Adrenal gland (tissue), 12 donors: ENCODE measurements around the gene SHC4. TPM values are rescaled to one million over a fixed set of nuclear protein-coding genes. Genes with fewer than 3 reads are reported as not detected.

Experiments used
- DNase-seq, 7 donors: peaks; one replicate each; pipeline ENCODE4 v3.0.0-alpha.2; 2019 to 2020
- H3K27ac ChIP-seq, 5 donors: fragments of 200-600 bp; sonication (generic) in 4 of 5; 1 replicate in 3 of 5; 2 replicates in 2 of 5; pipeline versions ENCODE4 v1.5.1 to v1.8.0; 2016 to 2020; ENCODE audit warnings: mild to moderate bottlenecking in 1 of 5
- H3K27me3 ChIP-seq: fragments of 200-600 bp; 2 replicates; pipeline ENCODE4 v1.8.0; 2021
- H3K36me3 ChIP-seq, 2 donors: fragments of 200-600 bp; replicated peaks in 1 of 2; 1 replicate in 1 of 2; 2 replicates in 1 of 2; pipeline versions ENCODE4 v1.5.1 to v1.8.0; 2018 to 2022
- H3K4me1 ChIP-seq, 2 donors: fragments of 200-600 bp; replicated peaks in 1 of 2; 1 replicate in 1 of 2; 2 replicates in 1 of 2; pipeline versions ENCODE4 v1.5.1 to v1.8.0; 2018 to 2021
- H3K4me3 ChIP-seq, 4 donors: fragments of 200-600 bp; sonication (generic) in 3 of 4; one replicate each; pipeline ENCODE4 v1.5.1; 2016 to 2018
- H3K9me3 ChIP-seq, 3 donors: fragments of 200-600 bp; sonication (generic) in 1 of 3; replicated peaks in 1 of 3; 1 replicate in 2 of 3; 2 replicates in 1 of 3; pipeline versions ENCODE4 v1.5.1 to v1.8.0; 2016 to 2021
- CTCF ChIP-seq, 6 experiments: fragments of 450-650 bp in 4 of 6; fragments of 200-600 bp in 2 of 6; sonication (generic) in 1 of 6; IDR thresholded peaks; 1 replicate in 5 of 6; 2 replicates in 1 of 6; pipeline versions ENCODE4 v1.5.1 to v1.8.0; 2016 to 2021; ENCODE audit warnings: antibody characterized with exemption in 6 of 6, mild to moderate bottlenecking in 2 of 6, moderate library complexity in 1 of 6
- POLR2A ChIP-seq, 2 donors: fragments of 450-650 bp; IDR thresholded peaks; one replicate each; pipeline ENCODE4 v1.6.1; 2017; ENCODE audit warnings: antibody characterized with exemption in 2 of 2, mild to moderate bottlenecking in 2 of 2, moderate library complexity in 1 of 2
- WGBS, 4 donors: extraction: QIAGEN DNeasy Blood & Tissue Kit in 2 of 4; methylation state at CpG; one replicate each; pipeline versions ENCODE4 v1.1.5 to v1.1.7; 2013 to 2017; 5-methylcytosine and 5-hydroxymethylcytosine counted together
- intact Hi-C, 2 donors: fragments of 100-400 bp; cut with DNase I; formaldehyde crosslinking; loops; one replicate each; pipeline versions ENCODE4 v1.14.1 to v1.15.0; 2022 to 2023
- polyA plus RNA-seq, 3 donors: library from polyadenylated mRNA; stranded (reverse); fragments of 200-250 nt in 2 of 3; fragments of 350-450 nt in 1 of 3; fragmentation: Illumina TruSeq in 1 of 3; extraction: RNeasy Lipid Tissue Mini Kit (QIAGEN cat#74804) in 1 of 3; gene quantifications; one replicate each; pipeline ENCODE4 v1.2.3, GENCODE V29; 2013 to 2014
- total RNA-seq, 9 donors: library from RNA; depleted of rRNA in 4 of 9; stranded (reverse); fragments of >200 nt in 4 of 9; fragments of 120-200 nt in 1 of 9; fragmentation: NEBNext Ultra II Directional in 1 of 9; extraction: Animal tissue kit (Norgen Biotek cat#: 25700) in 1 of 9; gene quantifications; one replicate each; pipeline versions ENCODE4 v1.1.0 to v1.2.4, GENCODE V29; 2013 to 2023
- donor health status: healthy with polysubstance abuse.
- donor health status: Bipolar disorder and iron deficiency.
- donor health status: DM: yes; HTN: yes; CAD: no.
- donor health status: DM: no; HTN: no; CAD: no.
- donor health status: DM: no; HTN: no; CAD: no.
- donor health status: DM: yes; HTN: yes; CAD: no.

SHC4 gene
- total and polyA plus RNA-seq, 12 donors, result 0.40 to 1.8 (median 0.99) TPM

DNA sequence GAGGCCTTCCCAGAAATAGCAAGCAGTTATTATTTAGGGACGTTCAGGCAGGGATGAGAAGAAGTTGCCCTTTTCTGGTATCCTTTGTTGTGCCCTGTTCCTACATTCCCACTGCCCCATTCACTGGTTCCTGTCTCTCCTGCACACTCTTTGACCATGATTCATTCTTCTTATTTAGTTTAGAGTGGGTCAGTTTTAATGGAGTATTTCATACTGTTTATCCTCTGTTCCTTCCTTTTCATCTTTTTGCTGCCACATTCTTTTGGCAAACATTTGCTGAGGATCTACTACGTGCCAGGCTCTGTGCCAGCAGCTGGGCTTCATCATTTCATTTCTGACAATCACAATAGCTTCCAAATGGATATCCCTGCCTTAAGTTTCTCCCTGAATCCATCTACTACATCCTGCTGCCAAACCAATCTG, 97.6 kb downstream of the SHC4 start:
- H3K27ac ChIP-seq, result no peak overlapping the region
- DNase-seq, result no peak
- no peak overlapping the region for H3K4me3 ChIP-seq
- intact Hi-C loops, result loop anchor here (5.0 to 10.0 kb wide), 4 partner anchors 99 to 559 kb away; partner anchors contain the start of genes FGF7 (in 1 of the 2) and SHC4 (in 1 of the 2)
- H3K4me1 ChIP-seq, result peaks cover 0 to 14% of the 10 kb centered on the region in 2 donors
- TF ChIP-seq CTCF (IDR thresholded peaks at IDR 0.05) (no peak), POLR2A (IDR thresholded peaks at IDR 0.05) (no peak)
- no peaks in the 10 kb centered on the region for H3K27me3 ChIP-seq
- H3K36me3 ChIP-seq, result no peaks in the 10 kb centered on the region
- H3K9me3 ChIP-seq, result no peaks in the 10 kb centered on the region
- WGBS, 4 donors, result 49 to 64% (median 57%) methylated on average over 2 of the region's 2 CpGs

DNA sequence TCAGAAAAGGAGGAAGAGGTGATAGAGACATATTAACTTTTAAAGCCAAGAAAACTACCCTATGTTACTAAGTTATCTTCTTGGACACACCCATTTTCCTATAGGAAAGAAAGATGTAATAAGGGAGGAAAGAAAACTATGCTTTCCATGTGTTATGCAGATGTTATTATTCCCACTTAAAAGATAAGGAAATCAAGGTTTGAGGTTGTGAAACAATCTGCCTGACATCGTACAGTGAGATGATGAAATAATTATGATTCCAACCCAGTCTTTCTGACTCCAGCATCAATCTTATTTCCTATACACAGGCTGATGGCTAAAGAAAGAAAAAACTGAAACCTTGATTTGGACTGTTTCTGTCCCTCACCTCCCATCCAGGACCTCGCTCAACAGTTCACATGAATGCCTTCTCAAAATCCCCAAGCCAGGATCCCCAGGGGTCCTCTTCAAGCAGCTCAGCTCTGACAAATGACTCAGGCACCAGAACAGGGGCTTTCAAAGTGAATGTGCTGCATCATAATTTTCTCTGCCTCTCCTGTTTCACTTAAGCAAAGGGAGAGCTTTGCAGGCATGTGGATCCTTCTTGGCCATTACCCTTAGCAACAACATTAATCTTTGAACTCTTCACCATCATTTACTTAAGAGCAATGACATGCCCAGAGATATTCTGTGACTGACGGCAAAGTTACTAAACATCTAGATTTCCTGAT, 98.2 kb downstream of the SHC4 start:
- intact Hi-C loops, result loop anchor here (5.0 to 10.0 kb wide), 4 partner anchors 99 to 559 kb away; partner anchors contain the start of genes FGF7 (in 1 of the 2) and SHC4 (in 1 of the 2)
- Histone ChIP-seq H3K36me3 (no peaks in the 10 kb centered on the region), H3K27me3 (no peaks in the 10 kb centered on the region), H3K4me1 (peaks cover 0 to 14% of the 10 kb centered on the region in 2 donors), H3K27ac (no peak overlapping the region), H3K9me3 (no peaks in the 10 kb centered on the region), H3K4me3 (no peak overlapping the region)
- WGBS, 4 donors, result 54 to 73% (median 60%) methylated on average over 3 of the region's 3 CpGs
- TF ChIP-seq CTCF (IDR thresholded peaks at IDR 0.05), result no peak
- TF ChIP-seq POLR2A (IDR thresholded peaks at IDR 0.05), result no peak
- no peak for DNase-seq

GRCh38 chr15:48862705-48863104, 101.0 kb downstream of the SHC4 start:
- 78 to 95% (median 93%) methylated on average over 1 of the region's 1 CpG for WGBS, 4 donors

More at GRCh38 chr15:48862705-48863104, 101.0 kb downstream of the SHC4 start:
- no peaks in the 10 kb centered on the region for H3K9me3 ChIP-seq
- no peaks in the 10 kb centered on the region for H3K36me3 ChIP-seq
- H3K27ac ChIP-seq, result no peak overlapping the region
- no peak for TF ChIP-seq POLR2A (IDR thresholded peaks at IDR 0.05)
- no peak for TF ChIP-seq CTCF (IDR thresholded peaks at IDR 0.05)
- H3K4me3 ChIP-seq, result no peak overlapping the region
- H3K27me3 ChIP-seq, result no peaks in the 10 kb centered on the region
- peaks cover 0 to 5% of the 10 kb centered on the region in 2 donors for H3K4me1 ChIP-seq
- intact Hi-C loops, result loop anchor here (5.0 to 10.0 kb wide), 4 partner anchors 102 to 1280 kb away; partner anchors contain the start of genes FGF7 (in 1 of the 2) and SHC4 (in 1 of the 2)
- DNase-seq, result no peak
